K562 (cell line): ENCODE data around the gene GIT2. TPM values are rescaled to one million over a fixed set of nuclear protein-coding genes. Genes with fewer than 3 reads are reported as not detected.

ENCODE experiments used
- ATAC-seq: fragments of 200-7000 bp; cut with Tn5 transposase; 3 replicates; pipeline ENCODE4 v1.9.1; 2020; ENCODE audit warnings: moderate library complexity
- BruUV-seq: library from RNA; stranded (reverse); fragments of 400-500 nt; replicated peaks from 2 replicates; lab custom pipeline; 2021; lab: Mats Ljungman, UMichigan
- CTCF ChIA-PET: fragments of 300-600 bp; formaldehyde crosslinking; extraction: SDS; loops from one replicate; lab custom pipeline; 2021; ENCODE audit warnings: low intra/inter-chr PET ratio; lab: Yijun Ruan, JAX
- POLR2A ChIA-PET: fragments of 300-600, 350-650 bp; sonication (Branson Sonifier 250); formaldehyde crosslinking; extraction: SDS; loops from one replicate; lab custom pipeline; 2021; ENCODE audit warnings: antibody characterized with exemption, inconsistent platforms; lab: Yijun Ruan, JAX
- DNase-seq, 4 experiments: peaks; one replicate each; pipeline versions ENCODE4 v3.0.0 to v3.0.0-alpha.2; 2011 to 2018; ENCODE audit warnings: low spot score in 3 of 4, mixed read lengths in 3 of 4; ENCODE audit errors: extremely low read depth in 1 of 4
- FAIRE-seq: peaks from 2 replicates; lab custom pipeline; 2011; peaks lifted over from hg19 to GRCh38; lab: Jason Lieb, UNC
- H2AFZ ChIP-seq: 2 replicates; pipeline ENCODE4 v1.6.0; 2011; ENCODE audit warnings: low read depth, low read length, control low read depth, inconsistent platforms
- H3K27ac ChIP-seq: fragments of 200-600 bp; 3 replicates; pipeline ENCODE4 v1.8.0; 2011; ENCODE audit warnings: low read depth, mild to moderate bottlenecking, control low read depth, inconsistent platforms, low read length, moderate library complexity, mixed read lengths; ENCODE audit errors: extremely low read depth
- H3K27me3 ChIP-seq, 2 experiments: fragments of 300-600 bp in 1 of 2; 2 replicates in 1 of 2; 3 replicates in 1 of 2; pipeline versions ENCODE4 v1.6.0 to v1.8.0; 2011; ENCODE audit warnings: inconsistent platforms in 2 of 2, low read length in 2 of 2, mild to moderate bottlenecking in 1 of 2, mixed read lengths in 1 of 2, moderate library complexity in 1 of 2; ENCODE audit not compliant: control insufficient read depth in 2 of 2, insufficient read depth in 2 of 2
- H3K36me3 ChIP-seq: fragments of 300-600 bp; 3 replicates; pipeline ENCODE4 v1.8.0; 2011; ENCODE audit warnings: mild to moderate bottlenecking, low read length, inconsistent platforms; ENCODE audit not compliant: control insufficient read depth, insufficient read depth
- H3K4me1 ChIP-seq, 2 experiments: fragments of 200-600 bp in 1 of 2; replicated peaks in 1 of 2; 2 replicates in 1 of 2; 3 replicates in 1 of 2; pipeline versions ENCODE4 v1.5.1 to v1.8.0; 2011; ENCODE audit warnings: inconsistent platforms in 2 of 2, low read length in 2 of 2, mild to moderate bottlenecking in 1 of 2, mixed read lengths in 1 of 2, moderate library complexity in 1 of 2; ENCODE audit not compliant: control insufficient read depth in 2 of 2, insufficient read depth in 2 of 2
- H3K4me2 ChIP-seq: 2 replicates; pipeline ENCODE4 v1.6.1; 2011; ENCODE audit warnings: low read length, control low read depth, inconsistent platforms, mixed read lengths; ENCODE audit not compliant: insufficient read depth
- H3K4me3 ChIP-seq: fragments of 200-600 bp; sonication (generic), shearing (Covaris generic); 2 replicates; pipeline ENCODE4 v1.5.1; 2016; ENCODE audit warnings: control low read depth, inconsistent platforms
- H3K79me2 ChIP-seq: fragments of 200-600 bp; 3 replicates; pipeline ENCODE4 v1.8.0; 2011; ENCODE audit warnings: low read length, inconsistent platforms; ENCODE audit not compliant: control insufficient read depth, insufficient read depth
- H3K9ac ChIP-seq, 2 experiments: 2 replicates each; pipeline versions ENCODE4 v1.6.0 to v1.6.1; 2011; ENCODE audit warnings: low read depth in 2 of 2, low read length in 2 of 2, control low read depth in 1 of 2, inconsistent platforms in 1 of 2, mild to moderate bottlenecking in 1 of 2, mixed read lengths in 1 of 2; ENCODE audit not compliant: insufficient read depth in 1 of 2
- H3K9me1 ChIP-seq: one replicate; pipeline ENCODE4 v1.6.0; 2011; ENCODE audit warnings: inconsistent platforms, mild to moderate bottlenecking, low read length, moderate library complexity; ENCODE audit not compliant: control insufficient read depth, insufficient read depth
- H3K9me3 ChIP-seq: replicated peaks from 2 replicates; pipeline ENCODE4 v1.5.1; 2011; ENCODE audit warnings: low read depth, low read length, inconsistent platforms; ENCODE audit not compliant: control insufficient read depth, insufficient read depth
- H4K20me1 ChIP-seq: replicated peaks from 2 replicates; pipeline ENCODE4 v1.6.1; 2011; ENCODE audit warnings: low read length, inconsistent platforms, mixed read lengths; ENCODE audit not compliant: control insufficient read depth, insufficient read depth
- ATF1 ChIP-seq, 2 experiments: fragments of 450-650 bp in 1 of 2; IDR thresholded peaks; 2 replicates each; pipeline ENCODE4 v1.6.1; 2016; ENCODE audit warnings: missing compliant biosample characterization in 1 of 2, missing genetic modification characterization in 1 of 2
- BRF1 ChIP-seq: IDR thresholded peaks from 3 replicates; pipeline ENCODE4 v1.6.1; 2011; ENCODE audit warnings: borderline replicate concordance, mild to moderate bottlenecking; ENCODE audit not compliant: insufficient read length; ENCODE audit errors: extremely low read depth
- CSDE1 ChIP-seq, 2 experiments: fragments of 450-650 bp; IDR thresholded peaks; 2 replicates each; pipeline ENCODE4 v1.6.1; 2016; ENCODE audit warnings: mild to moderate bottlenecking in 1 of 2
- KDM5B ChIP-seq: fragments of 200-600 bp; sonication (generic); IDR thresholded peaks from 2 replicates; pipeline ENCODE4 v1.6.1; 2012; ENCODE audit warnings: low read depth, mild to moderate bottlenecking, moderate library complexity, low read length, control low read depth, inconsistent platforms; ENCODE audit not compliant: insufficient replicate concordance
- MECOM ChIP-seq: fragments of 250-450 bp; sonication (Bioruptor Pico); IDR thresholded peaks from 2 replicates; pipeline ENCODE4 v1.8.0; 2022; ENCODE audit warnings: inconsistent platforms
- POLR2A ChIP-seq: fragments of 450-650 bp; conservative IDR thresholded peaks from 2 replicates; pipeline ENCODE4 v1.6.1; 2016
- RBM22 ChIP-seq: fragments of 200-400 bp; formaldehyde crosslinking; IDR thresholded peaks from 2 replicates; pipeline ENCODE4 v1.6.1; 2018; ENCODE audit warnings: low read length, low read depth; ENCODE audit not compliant: poor library complexity, severe bottlenecking
- SMAD3 ChIP-seq: fragments of 450-650 bp; formaldehyde crosslinking; conservative IDR thresholded peaks from 2 replicates; pipeline ENCODE4 v1.4.0; 2020; ENCODE audit warnings: mild to moderate bottlenecking
- XRCC5 ChIP-seq: fragments of 200-400 bp; formaldehyde crosslinking; IDR thresholded peaks from 2 replicates; pipeline ENCODE4 v1.6.1; 2017; ENCODE audit warnings: low read depth, mild to moderate bottlenecking, low read length
- ZNF436 ChIP-seq: fragments of 250-450, 450-650 bp; sonication (Bioruptor Pico); formaldehyde crosslinking; IDR thresholded peaks from 2 replicates; pipeline ENCODE4 v1.7.0; 2020; ENCODE audit warnings: mild to moderate bottlenecking
- WGBS: fragments of 100-300 bp; shearing (Covaris generic); methylation state at CpG from one replicate; pipeline ENCODE4 v1.1.6; 2016; ENCODE audit warnings: low coverage, mixed read lengths; ENCODE audit not compliant: insufficient coverage; ENCODE audit errors: missing lambda C conversion rate; 5-methylcytosine and 5-hydroxymethylcytosine counted together
- in situ Hi-C: fragments of 300-500 bp; cut with MboI; formaldehyde crosslinking; loops from 4 replicates; pipeline ENCODE4 v1.15.0; 2018; ENCODE audit warnings: inconsistent platforms, mixed read lengths
- intact Hi-C: fragments of 100-400 bp; cut with micrococcal nuclease; formaldehyde crosslinking; loops from 2 replicates; pipeline ENCODE4 v1.14.2; 2022
- polyA plus RNA-seq, 8 experiments: library from polyadenylated mRNA; depleted of rRNA in 4 of 8; stranded (reverse) in 5 of 8; unstranded in 3 of 8; fragments of >200 nt; fragmentation: Nextera tagmentation in 2 of 8; fragmentation: Illumina TruSeq in 1 of 8; extraction: Ambion mirVana in 2 of 8; extraction: Trizol in 1 of 8; gene quantifications; 2 replicates each; pipeline versions ENCODE4 v1.2.1 to v1.2.3, GENCODE V29; 2011 to 2014; ENCODE audit warnings: inconsistent platforms in 1 of 8, missing spikeins in 1 of 8
- total RNA-seq, 7 experiments: library from RNA; depleted of rRNA in 6 of 7; stranded (reverse); fragments of >200 nt in 6 of 7; fragmentation: Illumina TruSeq in 2 of 7; extraction: Trizol in 2 of 7; gene quantifications; 2 replicates each; pipeline versions ENCODE4 v1.2.1 to v1.2.3, GENCODE V29; 2011 to 2021; ENCODE audit warnings: low replicate concordance in 1 of 7
- TF ChIP-seq, protein P1 (sequence below): fragments of 450-650 bp; IDR thresholded peaks from 2 replicates; pipeline ENCODE4 v1.6.1; 2016; ENCODE audit warnings: mild to moderate bottlenecking, moderate library complexity
- TF ChIP-seq, protein P2 (sequence below): fragments of 250-450 bp; sonication (Bioruptor Pico); IDR thresholded peaks from 2 replicates; pipeline ENCODE4 v1.4.0; 2020

The GIT2 gene
- total and polyA plus RNA-seq, 9 of the 15 experiments (the other 6 are each of a cell fraction or from before 2014, with no cell fraction given), result 4.0 to 30.4 (median 23.5) TPM

DNA sequence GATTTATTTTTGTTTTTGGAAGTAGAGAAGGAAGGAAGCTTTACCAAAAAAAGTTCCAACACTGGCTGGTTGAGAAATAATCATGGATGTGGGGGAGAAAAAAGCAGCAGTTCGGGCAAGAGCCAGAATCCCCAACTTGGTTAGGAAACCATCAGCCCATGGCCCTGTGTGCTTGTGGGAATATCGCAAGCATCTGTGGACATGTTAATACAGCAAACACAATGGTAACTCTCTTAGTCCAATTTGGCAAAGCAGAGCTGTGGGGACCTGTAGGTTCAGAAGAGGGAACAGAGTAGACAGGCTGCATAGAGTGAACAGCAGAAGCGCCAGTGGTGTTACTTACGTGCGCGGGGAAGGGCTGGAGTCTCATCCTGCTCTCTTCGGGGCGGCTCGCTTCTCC is 49.3 kb downstream of the GIT2 start:
- no peak overlapping the region for H3K9ac ChIP-seq
- in situ Hi-C loops, result no loop called here
- TF ChIP-seq BRF1, result no peak
- no peak for TF ChIP-seq XRCC5
- no peak for TF ChIP-seq POLR2A
- TF ChIP-seq, protein P1, sequence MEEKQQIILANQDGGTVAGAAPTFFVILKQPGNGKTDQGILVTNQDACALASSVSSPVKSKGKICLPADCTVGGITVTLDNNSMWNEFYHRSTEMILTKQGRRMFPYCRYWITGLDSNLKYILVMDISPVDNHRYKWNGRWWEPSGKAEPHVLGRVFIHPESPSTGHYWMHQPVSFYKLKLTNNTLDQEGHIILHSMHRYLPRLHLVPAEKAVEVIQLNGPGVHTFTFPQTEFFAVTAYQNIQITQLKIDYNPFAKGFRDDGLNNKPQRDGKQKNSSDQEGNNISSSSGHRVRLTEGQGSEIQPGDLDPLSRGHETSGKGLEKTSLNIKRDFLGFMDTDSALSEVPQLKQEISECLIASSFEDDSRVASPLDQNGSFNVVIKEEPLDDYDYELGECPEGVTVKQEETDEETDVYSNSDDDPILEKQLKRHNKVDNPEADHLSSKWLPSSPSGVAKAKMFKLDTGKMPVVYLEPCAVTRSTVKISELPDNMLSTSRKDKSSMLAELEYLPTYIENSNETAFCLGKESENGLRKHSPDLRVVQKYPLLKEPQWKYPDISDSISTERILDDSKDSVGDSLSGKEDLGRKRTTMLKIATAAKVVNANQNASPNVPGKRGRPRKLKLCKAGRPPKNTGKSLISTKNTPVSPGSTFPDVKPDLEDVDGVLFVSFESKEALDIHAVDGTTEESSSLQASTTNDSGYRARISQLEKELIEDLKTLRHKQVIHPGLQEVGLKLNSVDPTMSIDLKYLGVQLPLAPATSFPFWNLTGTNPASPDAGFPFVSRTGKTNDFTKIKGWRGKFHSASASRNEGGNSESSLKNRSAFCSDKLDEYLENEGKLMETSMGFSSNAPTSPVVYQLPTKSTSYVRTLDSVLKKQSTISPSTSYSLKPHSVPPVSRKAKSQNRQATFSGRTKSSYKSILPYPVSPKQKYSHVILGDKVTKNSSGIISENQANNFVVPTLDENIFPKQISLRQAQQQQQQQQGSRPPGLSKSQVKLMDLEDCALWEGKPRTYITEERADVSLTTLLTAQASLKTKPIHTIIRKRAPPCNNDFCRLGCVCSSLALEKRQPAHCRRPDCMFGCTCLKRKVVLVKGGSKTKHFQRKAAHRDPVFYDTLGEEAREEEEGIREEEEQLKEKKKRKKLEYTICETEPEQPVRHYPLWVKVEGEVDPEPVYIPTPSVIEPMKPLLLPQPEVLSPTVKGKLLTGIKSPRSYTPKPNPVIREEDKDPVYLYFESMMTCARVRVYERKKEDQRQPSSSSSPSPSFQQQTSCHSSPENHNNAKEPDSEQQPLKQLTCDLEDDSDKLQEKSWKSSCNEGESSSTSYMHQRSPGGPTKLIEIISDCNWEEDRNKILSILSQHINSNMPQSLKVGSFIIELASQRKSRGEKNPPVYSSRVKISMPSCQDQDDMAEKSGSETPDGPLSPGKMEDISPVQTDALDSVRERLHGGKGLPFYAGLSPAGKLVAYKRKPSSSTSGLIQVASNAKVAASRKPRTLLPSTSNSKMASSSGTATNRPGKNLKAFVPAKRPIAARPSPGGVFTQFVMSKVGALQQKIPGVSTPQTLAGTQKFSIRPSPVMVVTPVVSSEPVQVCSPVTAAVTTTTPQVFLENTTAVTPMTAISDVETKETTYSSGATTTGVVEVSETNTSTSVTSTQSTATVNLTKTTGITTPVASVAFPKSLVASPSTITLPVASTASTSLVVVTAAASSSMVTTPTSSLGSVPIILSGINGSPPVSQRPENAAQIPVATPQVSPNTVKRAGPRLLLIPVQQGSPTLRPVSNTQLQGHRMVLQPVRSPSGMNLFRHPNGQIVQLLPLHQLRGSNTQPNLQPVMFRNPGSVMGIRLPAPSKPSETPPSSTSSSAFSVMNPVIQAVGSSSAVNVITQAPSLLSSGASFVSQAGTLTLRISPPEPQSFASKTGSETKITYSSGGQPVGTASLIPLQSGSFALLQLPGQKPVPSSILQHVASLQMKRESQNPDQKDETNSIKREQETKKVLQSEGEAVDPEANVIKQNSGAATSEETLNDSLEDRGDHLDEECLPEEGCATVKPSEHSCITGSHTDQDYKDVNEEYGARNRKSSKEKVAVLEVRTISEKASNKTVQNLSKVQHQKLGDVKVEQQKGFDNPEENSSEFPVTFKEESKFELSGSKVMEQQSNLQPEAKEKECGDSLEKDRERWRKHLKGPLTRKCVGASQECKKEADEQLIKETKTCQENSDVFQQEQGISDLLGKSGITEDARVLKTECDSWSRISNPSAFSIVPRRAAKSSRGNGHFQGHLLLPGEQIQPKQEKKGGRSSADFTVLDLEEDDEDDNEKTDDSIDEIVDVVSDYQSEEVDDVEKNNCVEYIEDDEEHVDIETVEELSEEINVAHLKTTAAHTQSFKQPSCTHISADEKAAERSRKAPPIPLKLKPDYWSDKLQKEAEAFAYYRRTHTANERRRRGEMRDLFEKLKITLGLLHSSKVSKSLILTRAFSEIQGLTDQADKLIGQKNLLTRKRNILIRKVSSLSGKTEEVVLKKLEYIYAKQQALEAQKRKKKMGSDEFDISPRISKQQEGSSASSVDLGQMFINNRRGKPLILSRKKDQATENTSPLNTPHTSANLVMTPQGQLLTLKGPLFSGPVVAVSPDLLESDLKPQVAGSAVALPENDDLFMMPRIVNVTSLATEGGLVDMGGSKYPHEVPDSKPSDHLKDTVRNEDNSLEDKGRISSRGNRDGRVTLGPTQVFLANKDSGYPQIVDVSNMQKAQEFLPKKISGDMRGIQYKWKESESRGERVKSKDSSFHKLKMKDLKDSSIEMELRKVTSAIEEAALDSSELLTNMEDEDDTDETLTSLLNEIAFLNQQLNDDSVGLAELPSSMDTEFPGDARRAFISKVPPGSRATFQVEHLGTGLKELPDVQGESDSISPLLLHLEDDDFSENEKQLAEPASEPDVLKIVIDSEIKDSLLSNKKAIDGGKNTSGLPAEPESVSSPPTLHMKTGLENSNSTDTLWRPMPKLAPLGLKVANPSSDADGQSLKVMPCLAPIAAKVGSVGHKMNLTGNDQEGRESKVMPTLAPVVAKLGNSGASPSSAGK, result no peak
- TF ChIP-seq MECOM, result no peak
- no peak for TF ChIP-seq ATF1 (CRISPR knock-in tag; IDR thresholded peaks at IDR 0.05)
- no peak for TF ChIP-seq ATF1 (tag; IDR thresholded peaks at IDR 0.05)
- TF ChIP-seq CSDE1 (IDR thresholded peaks at IDR 0.05), result no peak
- TF ChIP-seq, protein P2, sequence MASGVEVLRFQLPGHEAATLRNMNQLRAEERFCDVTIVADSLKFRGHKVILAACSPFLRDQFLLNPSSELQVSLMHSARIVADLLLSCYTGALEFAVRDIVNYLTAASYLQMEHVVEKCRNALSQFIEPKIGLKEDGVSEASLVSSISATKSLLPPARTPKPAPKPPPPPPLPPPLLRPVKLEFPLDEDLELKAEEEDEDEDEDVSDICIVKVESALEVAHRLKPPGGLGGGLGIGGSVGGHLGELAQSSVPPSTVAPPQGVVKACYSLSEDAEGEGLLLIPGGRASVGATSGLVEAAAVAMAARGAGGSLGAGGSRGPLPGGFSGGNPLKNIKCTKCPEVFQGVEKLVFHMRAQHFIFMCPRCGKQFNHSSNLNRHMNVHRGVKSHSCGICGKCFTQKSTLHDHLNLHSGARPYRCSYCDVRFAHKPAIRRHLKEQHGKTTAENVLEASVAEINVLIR (CRISPR knock-in tag), result no peak
- no peak for TF ChIP-seq KDM5B
- no peak for TF ChIP-seq SMAD3
- no peak for TF ChIP-seq RBM22
- TF ChIP-seq ZNF436 (CRISPR knock-in tag), result no peak

More for the DNA sequence above, 49.3 kb downstream of the GIT2 start:
- no peak for ATAC-seq
- 93% methylated on average over 8 of the region's 9 CpGs for WGBS
- H3K9me3 ChIP-seq, result no peaks in the 10 kb centered on the region
- no peaks in the 10 kb centered on the region for H4K20me1 ChIP-seq
- no peaks in the 10 kb centered on the region; a peak in 1 of 5 replicates for H3K4me1 ChIP-seq
- intact Hi-C loops, result no loop called here
- H3K36me3 ChIP-seq, result peaks cover 59% of the 10 kb centered on the region
- H3K9me1 ChIP-seq, result no peaks in the 10 kb centered on the region
- H3K4me3 ChIP-seq, result no peak overlapping the region
- no peak overlapping the region for H3K27ac ChIP-seq
- H3K4me2 ChIP-seq, result no peak overlapping the region
- no peaks in the 10 kb centered on the region for H3K79me2 ChIP-seq
- FAIRE-seq, result no peak
- BruUV-seq, result no TSS peak
- DNase-seq, result no peak
- H3K27me3 ChIP-seq, result no peaks in the 10 kb centered on the region
- POLR2A ChIA-PET, result no interaction called here
- CTCF ChIA-PET, result no interaction called here
- no peak overlapping the region for H2AFZ ChIP-seq
